Sciatic nerve (tissue), 2 donors: ENCODE results near the gene ANGPTL2. TPM values are rescaled to one million over a fixed set of nuclear protein-coding genes. Genes with fewer than 3 reads are reported as not detected.
"Not testable (repeated sequence)": the region's sequence is repeated elsewhere in the genome, so short reads cannot be mapped to it uniquely, and the experiment has no call there.

Source experiments
- ATAC-seq: fragments of 200-7000 bp; cut with Tn5 transposase; one replicate; pipeline ENCODE4 v1.9.1; 2020; ENCODE audit warnings: mild to moderate bottlenecking, moderate library complexity
- DNase-seq: peaks from one replicate; pipeline ENCODE4 v3.0.0-alpha.2; 2020; ENCODE audit warnings: low spot score
- intact Hi-C: fragments of 100-400 bp; cut with DNase I; formaldehyde crosslinking; loops from one replicate; pipeline ENCODE4 v1.14.2; 2022
- total RNA-seq: library from RNA; stranded (reverse); fragmentation: NEBNext Ultra II Directional; extraction: Animal tissue kit (Norgen Biotek cat#: 25700); gene quantifications from one replicate; pipeline ENCODE4 v1.2.1, GENCODE V29; 2021
- donor health status: DM: no; HTN: no; CAD: no.
- donor health status: DM: no; HTN: no; CAD: no.

The ANGPTL2 gene, protein sequence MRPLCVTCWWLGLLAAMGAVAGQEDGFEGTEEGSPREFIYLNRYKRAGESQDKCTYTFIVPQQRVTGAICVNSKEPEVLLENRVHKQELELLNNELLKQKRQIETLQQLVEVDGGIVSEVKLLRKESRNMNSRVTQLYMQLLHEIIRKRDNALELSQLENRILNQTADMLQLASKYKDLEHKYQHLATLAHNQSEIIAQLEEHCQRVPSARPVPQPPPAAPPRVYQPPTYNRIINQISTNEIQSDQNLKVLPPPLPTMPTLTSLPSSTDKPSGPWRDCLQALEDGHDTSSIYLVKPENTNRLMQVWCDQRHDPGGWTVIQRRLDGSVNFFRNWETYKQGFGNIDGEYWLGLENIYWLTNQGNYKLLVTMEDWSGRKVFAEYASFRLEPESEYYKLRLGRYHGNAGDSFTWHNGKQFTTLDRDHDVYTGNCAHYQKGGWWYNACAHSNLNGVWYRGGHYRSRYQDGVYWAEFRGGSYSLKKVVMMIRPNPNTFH
- 46.4 TPM for total RNA-seq

DNA sequence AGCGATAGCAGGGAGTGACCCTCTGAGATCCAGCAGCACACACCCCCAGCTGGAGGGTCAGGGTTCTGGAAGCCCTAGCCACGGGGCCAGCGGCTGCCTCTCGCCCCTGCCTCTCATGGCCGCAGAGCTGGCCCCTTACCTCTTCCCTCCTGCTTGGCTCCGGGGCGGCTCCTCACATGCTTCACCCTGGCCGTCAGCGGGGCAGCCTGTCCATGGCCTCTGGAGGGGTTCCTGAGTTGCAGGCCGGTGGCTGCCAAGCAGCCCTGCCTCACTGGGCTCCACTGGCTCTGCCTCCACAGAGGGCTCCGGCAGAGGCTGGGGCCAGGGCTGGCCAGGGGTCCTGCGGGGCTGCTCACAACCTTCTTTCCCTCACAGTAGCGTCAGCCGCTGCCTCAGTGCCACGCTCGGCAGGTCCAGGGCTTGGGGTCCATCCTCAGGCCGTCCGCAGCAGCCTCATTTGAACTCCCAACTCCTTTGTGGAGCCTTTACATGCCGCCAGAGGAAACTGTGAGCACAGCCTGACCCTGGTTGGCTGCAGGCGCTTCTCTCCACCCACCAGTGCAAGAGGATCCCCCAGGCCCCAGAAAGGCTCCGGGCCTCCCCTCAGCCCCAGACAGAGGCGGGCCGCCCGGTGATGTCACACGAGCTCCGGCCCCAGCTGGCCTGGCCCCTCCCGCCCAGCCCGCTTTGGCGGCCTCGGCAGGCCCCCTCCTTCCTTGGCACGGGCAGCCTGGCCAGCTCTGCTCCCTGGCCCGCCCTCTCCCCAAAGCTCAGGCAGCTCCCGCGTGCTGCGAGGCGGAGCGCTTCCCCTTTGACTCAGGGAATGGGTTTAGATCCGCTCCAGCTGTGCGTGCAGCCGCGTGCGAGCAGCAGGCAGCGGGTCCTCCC, at the start of gene ANGPTL2:
Gene ANGPTL2, minus strand, starts transcription at position 460 of the 888 bp plus-strand sequence. CDS start 13,904 bp downstream, outside the sequence.
- peak; percentile 94 for DNase-seq
- intact Hi-C loops = no loop called here

DNA sequence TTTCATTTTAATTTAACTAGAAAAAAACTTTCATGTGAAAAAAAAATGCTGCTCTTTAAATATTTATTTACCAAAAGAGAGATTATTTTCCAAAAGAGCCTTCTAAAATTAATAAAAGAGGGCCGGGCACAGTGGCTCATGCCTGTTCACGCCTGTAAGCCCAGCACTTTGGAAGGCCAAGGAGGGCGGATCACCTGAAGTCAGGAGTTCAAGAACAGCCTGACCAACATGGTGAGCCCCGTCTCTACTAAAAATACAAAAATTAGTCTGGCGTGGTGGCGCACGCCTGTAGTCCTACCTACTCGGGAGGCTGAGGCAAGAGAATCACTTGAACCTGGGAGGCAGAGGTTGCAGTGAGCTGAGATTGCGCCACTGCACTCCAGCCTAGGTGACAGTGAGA, 48.9 kb upstream of the ANGPTL2 start:
- DNase-seq, intact Hi-C loops, ATAC-seq: not testable (repeated sequence)

More for the DNA sequence above, at the start of gene ANGPTL2:
- peak; percentile 92 for ATAC-seq

DNA sequence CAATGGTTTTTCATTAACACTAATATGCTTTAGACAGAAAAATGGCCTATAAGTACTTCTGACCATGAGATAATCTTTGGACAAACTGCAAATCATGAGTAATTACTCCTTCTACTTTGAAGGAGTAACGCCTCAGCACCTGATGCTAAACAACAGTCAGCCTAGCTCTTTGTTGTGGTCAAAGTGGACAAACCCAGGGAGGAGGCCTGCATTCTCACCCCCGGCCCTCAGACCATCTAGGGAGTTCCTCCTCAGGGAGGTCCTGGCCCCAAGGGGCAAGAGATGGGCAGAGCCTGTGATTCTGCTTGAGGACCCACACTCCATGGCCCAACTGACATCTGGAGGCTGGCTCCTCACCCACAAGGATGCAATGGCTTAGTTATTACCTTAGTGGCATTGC, 48.2 kb upstream of the ANGPTL2 start:
- intact Hi-C loops = no loop called here
- DNase-seq (no peak), ATAC-seq (no peak)

DNA sequence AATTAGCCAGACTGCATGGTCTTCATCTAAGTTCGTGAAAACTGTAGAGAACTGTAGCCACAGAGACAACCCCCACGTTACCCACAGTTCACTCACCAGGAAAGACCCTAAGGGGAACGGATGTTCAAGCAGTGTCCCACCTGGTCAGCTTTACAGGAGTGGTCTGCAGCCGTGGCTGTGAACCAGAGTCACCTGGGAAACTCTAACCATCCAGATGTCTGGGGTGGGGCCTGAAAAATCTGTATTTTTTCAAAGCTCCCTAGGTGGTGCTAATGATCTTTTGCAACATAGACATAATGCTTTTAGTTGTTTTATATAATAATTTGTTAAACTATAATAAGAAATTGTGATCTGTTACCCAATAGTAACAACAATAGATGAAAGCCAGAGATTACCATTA, 47.7 kb upstream of the ANGPTL2 start:
- DNase-seq = no peak
- no peak for ATAC-seq
- intact Hi-C loops = no loop called here

DNA sequence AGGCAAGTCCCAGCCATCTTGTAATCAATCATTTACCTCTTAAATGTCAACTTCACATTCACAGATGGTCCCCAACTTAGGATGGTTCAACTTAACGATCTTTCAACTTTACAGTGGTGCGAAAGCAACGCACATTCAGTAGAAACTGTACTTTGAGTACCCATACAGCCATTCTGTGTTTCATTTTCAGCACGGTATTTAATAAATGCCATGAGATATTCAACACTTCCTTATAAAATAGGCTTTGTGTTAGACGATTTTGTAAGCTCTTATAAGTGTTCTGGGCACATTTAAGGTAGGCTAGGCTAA, 47.1 kb upstream of the ANGPTL2 start:
- DNase-seq (no peak), ATAC-seq (no peak)
- intact Hi-C loops = no loop called here

DNA sequence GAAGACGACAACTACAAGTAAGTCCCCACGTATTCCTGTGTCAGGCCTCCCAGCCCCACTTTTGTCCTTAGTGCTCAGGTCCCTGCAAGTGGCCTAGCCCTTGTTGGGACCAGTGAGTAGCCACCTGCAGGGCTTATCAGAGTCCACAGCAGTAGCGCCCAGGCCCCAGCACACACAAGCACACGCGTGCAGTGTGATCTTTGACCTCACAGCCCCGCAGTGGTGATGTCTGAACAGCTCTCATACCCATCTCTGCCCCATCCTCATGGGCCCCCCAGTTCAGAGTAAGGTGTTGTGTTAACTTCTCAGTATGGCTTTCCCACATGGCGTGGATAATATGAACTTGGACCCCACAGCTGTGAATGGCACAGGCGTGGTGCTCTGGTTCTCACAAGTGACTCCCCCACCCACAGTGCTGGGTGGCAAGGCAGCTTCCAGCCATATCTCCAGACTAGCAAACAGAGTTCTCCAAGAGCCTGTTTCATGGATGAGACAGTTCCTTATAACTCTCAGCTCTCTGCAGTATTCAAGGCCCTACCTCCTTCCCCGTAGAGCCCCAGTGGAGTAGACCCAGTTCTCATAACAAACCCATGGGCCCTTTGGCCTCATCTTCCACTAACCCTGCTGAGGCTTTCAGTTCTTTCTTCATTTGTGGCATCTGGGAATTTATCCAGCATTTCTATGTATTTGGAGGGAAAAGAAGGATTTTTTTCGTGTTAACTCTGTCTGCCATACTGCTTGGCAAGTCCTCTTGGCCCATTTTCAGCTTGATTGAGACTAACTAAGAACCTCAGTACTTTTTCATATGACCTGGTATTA, 46.5 kb upstream of the ANGPTL2 start:
- DNase-seq (no peak), ATAC-seq (no peak)
- intact Hi-C loops = no loop called here

DNA sequence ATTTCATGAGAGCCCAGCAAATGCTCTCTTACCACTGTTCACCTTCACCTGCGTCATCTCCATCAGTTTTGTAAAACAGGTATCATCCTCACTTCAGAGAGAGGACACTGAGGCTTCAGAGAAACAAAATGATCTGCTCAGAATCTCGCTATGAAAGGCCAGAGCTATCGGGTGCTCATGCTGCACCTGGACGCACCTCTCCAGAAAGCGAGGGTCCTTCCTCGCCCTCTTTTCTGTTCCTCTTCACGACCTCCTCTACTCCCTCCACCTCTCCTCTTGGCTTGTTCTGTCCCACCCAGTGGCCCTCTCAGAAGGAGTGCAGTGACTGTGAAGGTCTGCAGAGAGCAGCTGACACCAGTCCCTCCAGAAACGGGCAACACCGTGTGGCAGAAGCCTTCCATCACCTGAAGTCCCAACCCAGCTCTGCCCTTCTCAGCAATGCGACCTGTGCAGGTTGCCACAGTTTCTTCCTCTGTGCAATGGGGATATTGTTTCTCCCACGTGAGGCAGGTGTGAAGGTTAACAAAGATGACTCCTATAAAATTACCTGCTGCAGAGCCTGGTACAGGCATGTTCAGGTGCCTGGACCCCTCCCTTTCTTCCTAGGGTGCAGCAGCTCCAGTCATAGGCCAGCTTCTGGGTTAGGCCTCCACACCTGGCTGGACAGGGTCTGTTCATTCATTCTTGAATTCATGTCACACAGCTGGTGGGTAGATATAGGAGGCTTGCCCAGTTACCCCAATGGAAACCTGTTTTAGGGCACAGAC, 45.3 kb upstream of the ANGPTL2 start:
- ATAC-seq (no peak), DNase-seq (no peak)
- intact Hi-C loops = no loop called here

DNA sequence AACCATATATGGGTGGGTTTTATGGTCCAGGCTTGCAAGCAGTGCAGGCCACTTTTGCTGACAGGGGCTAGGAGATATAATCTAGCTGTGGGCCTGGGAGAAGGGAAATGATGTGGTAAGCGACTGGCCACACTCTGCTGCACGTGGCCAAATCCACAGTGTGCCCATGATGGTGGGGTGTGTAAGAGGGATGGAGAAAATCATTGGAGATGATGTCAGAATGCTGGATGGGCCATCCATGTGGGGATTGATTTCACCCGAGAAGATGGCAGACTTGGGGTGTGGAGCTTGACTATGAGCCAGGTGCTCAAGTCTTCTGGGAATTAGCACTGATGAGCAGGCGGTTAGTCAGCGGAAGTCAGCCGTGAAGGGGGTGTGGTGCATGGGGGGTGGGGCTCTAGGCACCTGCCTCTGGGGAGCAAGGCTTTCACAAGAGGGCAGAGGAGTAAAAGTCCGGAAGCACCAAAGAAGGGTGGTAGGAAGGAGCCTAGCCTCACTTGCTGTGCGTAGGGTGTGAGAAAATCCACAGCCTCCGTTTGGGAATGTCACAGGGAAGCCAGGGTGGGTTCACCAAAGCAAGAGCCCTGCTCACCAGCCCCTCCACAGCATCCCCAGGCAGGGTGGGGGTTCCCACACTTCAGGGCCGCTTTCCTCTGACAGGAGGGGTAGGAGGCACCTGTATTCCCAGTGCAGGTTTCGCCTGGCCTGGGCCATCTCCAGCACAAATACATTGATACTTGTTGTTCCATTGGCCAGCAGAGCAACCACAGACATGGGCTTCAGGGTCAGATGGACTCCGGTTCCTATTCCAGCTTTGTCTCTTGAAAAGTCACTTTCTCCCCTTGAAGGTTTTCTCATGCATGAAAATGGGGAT, 44.5 kb upstream of the ANGPTL2 start:
- DNase-seq = peak; percentile 58
- intact Hi-C loops = no loop called here

DNA sequence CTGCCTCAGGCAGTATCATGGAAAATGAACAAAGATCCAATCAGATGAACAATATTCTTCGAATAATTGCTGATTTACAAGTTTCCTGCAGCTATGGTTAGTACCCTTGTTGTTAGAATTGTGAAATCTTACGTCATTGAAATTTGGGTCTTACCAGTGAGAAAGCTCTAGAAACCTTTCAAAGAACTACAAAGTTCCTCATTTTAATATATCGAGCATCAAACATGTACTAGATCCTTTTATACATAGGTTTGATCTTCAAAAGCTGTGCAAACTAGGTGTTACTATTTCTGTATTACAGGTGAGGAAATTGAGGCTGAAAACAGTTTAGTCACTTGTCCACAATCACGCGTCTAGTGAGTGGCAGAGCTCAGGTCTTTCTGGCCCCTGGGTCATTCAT, 43.7 kb upstream of the ANGPTL2 start:
- ATAC-seq = no peak

More for the DNA sequence above, 44.5 kb upstream of the ANGPTL2 start:
- ATAC-seq = peak; percentile 66

DNA sequence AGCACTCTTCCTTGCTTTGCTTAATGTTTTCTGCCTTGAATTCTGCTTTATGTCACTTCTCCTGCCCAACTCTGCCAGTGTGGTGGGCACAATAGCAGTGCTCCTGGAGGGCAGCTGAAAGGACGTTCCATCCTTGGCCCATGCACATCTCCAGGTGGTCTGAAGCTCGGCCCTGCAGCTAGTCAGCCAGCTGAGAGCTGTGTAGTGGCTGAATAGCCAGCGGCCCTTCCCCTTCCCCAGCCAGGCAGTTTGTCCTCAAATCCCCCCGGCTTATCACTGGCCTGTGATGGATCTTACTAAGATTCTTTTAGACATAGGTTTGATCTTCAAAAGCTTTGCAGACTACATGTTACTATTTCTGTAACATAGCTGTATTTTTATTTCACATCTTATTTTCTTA, 42.7 kb upstream of the ANGPTL2 start:
- intact Hi-C loops = no loop called here
- ATAC-seq (no peak), DNase-seq (no peak)

More for the DNA sequence above, 43.7 kb upstream of the ANGPTL2 start:
- no peak for DNase-seq
- intact Hi-C loops = no loop called here

DNA sequence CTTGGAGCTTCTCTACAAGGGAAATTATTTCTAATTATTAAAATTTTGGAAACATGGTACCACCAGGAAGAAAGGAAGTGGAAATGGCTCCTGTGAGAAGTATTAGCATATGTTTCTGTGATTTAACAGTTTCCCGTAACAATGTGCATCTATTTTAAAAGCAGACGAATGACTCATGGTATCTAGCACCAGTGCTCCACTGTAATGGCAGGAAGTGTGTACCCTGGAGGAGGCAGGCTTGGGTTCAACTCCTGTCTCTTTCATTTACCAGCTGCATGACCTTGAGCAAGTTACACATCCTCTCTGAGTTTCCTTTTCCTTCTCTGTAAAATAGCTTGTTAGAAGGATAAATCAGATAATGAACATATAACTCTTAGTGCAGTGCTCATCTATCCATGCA, 41.0 kb upstream of the ANGPTL2 start:
- DNase-seq (no peak), ATAC-seq (no peak)
- intact Hi-C loops = no loop called here

DNA sequence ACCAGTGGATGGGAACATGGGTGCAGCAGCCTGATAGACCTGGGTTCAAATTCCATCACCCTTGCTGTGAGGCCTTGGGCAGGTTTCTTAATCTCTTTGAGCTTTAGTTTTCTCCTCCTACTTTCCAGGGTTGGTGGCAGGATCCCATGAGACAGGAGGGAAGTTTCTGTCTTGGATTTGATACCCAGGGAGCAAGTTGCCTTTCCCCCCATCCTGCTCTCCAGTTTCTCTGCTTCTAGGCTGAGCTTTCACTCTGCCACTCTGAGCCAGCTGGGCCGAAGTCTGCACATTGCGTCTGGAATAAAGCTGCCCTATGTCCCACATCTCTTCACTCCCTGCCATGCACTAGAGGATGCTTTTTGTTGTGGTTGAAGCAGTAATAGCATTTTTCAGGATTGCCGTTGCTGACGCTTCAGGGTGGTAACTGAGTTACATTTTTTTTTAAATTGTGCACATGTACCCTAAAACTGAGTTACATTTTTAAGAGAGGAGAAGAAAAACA, 40.5 kb upstream of the ANGPTL2 start:
- no peak for ATAC-seq
- intact Hi-C loops = no loop called here
- no peak for DNase-seq

DNA sequence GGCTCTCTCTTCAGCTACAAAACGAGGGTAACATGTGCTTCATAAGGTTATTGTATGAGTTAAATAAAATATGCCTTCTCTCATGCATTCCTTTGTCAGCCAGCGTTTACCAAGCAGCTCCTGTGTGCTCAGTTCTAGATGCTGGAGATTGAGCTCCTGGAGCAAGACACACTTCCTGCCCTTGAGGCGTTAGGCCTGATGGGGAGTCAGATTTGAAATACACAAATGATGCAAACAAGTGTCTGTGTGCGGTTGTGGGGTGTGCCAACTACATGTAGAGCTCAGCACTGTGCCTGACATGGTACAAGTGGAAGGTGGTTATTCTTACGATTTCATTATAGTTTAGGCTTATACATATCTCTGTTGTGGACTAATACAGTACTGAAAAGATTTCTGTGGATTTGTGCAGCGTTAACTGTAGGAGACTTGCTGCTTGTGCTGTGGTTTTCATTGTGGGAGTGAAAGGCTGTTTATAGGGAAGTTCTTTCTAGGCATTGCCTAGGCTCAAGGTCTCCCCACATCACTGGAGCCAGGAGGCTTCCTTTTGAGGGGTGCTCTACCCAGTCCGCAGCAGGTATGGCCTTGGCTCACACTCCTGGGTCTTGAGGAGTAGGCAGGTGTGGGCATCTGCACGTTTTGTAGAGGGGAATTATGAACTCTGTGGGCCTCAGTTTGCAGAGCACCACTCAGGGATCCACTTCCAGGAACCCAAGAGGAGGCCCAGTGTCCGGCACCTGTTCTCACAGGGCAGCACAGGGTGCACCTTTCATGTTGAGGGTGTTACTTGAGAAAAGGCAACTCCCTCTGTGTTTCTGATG, 39.8 kb upstream of the ANGPTL2 start:
- intact Hi-C loops = no loop called here
- DNase-seq = no peak
- ATAC-seq = no peak

DNA sequence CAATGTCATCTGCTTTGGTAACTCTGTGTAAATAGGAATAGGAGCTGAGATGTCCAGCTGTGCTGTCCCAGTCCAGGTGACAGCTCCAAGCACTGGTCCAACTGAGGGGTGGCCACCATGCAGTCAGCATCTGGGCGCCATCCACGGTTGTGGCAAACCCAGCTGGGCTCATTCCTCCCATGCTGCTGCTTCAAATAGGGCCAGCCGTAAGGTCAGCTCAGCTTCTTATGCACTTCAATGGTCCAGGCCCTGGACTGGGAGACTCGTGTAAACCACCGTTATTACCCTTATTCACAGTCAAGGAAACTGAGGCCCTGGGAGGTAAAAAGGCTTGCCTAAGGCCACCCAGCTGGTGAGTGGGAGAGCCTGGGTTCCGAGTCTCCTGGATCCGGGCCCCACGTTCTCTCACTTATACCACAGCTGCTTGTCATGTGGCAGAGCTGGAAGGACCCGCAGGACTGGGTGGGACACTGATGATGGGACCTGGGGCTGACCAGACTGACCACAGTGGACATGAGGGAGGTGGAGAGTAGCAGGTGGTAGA, 38.7 kb upstream of the ANGPTL2 start:
- ATAC-seq (no peak), DNase-seq (no peak)
- intact Hi-C loops = no loop called here

DNA sequence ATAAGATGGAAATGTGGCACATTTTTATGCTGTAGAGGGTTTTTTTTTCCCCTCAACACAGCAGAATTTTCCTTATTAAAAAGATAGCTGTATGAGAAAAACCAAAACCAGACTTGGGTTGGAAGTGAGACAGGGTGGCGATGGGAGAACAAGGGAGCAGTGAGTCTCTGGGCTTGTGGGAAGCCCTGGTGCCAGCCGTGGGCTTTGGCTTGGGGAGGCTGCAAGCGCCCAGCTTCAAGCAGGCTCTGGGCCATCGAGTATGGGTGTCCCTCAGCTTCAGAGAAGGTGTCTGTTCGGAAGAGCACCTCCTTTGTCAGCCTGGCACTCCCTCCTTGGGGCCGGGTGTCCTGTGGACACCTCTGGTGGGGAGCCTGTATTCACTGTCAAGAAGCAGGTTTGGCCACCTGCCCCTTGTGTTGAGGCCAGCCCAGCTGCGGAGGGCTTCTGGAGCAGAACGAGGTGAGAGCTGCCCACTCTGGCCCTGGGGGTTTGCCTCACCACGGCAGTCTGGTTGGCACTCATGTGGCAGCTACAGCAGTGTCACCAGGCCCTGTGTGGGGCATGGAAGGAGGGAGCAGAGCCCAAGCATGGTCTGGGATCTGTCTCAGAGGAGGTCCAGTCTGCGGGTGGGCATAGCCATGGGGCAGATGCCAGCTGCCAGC, 37.6 kb upstream of the ANGPTL2 start:
- no peak for DNase-seq
- intact Hi-C loops = no loop called here
- ATAC-seq = peak; percentile 17

DNA sequence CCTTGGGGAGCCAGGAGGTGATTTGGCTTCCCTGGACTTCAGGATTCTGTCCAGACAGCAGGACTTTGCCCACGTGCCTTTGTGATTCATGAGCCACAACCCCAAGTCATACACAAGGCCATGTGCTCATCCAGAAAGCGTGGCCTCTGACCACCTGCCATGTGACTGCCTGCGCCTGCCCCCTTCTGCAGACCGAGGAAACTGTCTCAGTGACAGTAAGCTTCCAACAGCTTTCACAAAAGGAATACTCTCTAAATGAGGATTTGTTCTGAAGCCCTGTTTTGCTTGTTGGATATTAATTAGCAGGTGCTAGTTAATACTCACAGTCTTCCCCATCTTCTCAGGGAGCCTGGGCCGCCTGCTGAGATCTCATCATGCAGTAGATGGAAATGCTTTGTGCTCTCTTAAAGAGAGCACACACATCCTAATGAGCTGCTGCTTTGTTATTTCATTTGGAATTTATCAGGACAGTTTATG, 36.9 kb upstream of the ANGPTL2 start:
- ATAC-seq = peak; percentile 85
- no peak for DNase-seq
- intact Hi-C loops = no loop called here
